H9 (cell line): ENCODE results near the gene FBLN1. TPM values are rescaled to one million over a fixed set of nuclear protein-coding genes. Genes with fewer than 3 reads are reported as not detected.

Experiments
- DNase-seq: peaks from one replicate; pipeline ENCODE4 v3.0.0-alpha.2; 2017
- H2AFZ ChIP-seq: one replicate; pipeline ENCODE4 v1.6.1; 2013; ENCODE audit warnings: mild to moderate bottlenecking, low read length, control low read depth, moderate library complexity
- H2AK5ac ChIP-seq: 2 replicates; pipeline ENCODE4 v1.6.1; 2013; ENCODE audit warnings: low read length, control low read depth, mixed read lengths; ENCODE audit not compliant: insufficient read length
- H2BK120ac ChIP-seq: one replicate; pipeline ENCODE4 v1.6.1; 2013; ENCODE audit warnings: low read depth, mild to moderate bottlenecking, low read length, control low read depth, inconsistent platforms; ENCODE audit not compliant: poor library complexity, severe bottlenecking
- H2BK12ac ChIP-seq: 2 replicates; pipeline ENCODE4 v1.6.1; 2013; ENCODE audit warnings: low read length, control low read depth, mixed read lengths, low read depth; ENCODE audit not compliant: insufficient read length
- H2BK15ac ChIP-seq: 2 replicates; pipeline ENCODE4 v1.6.1; 2013; ENCODE audit warnings: low read depth, low read length, control low read depth
- H2BK20ac ChIP-seq: one replicate; pipeline ENCODE4 v1.6.1; 2013; ENCODE audit warnings: low read depth, mild to moderate bottlenecking, low read length, control low read depth, inconsistent platforms; ENCODE audit not compliant: poor library complexity, severe bottlenecking
- H2BK5ac ChIP-seq: 2 replicates; pipeline ENCODE4 v1.6.1; 2013; ENCODE audit warnings: low read length, control low read depth, mixed read lengths; ENCODE audit not compliant: insufficient read length
- H3K14ac ChIP-seq: 2 replicates; pipeline ENCODE4 v1.6.1; 2013; ENCODE audit warnings: low read length, control low read depth; ENCODE audit not compliant: insufficient read depth
- H3K18ac ChIP-seq: 2 replicates; pipeline ENCODE4 v1.6.1; 2013; ENCODE audit warnings: low read depth, mild to moderate bottlenecking, mixed read lengths, low read length, control low read depth; ENCODE audit not compliant: insufficient read length
- H3K23ac ChIP-seq: 2 replicates; pipeline ENCODE4 v1.6.1; 2013; ENCODE audit warnings: low read length, control low read depth, mixed read lengths, low read depth; ENCODE audit not compliant: insufficient read length
- H3K23me2 ChIP-seq: 2 replicates; pipeline ENCODE4 v1.6.1; 2013; ENCODE audit warnings: low read depth, mild to moderate bottlenecking, mixed read lengths, low read length, control low read depth; ENCODE audit not compliant: insufficient read length, poor library complexity, severe bottlenecking
- H3K27ac ChIP-seq: 2 replicates; pipeline ENCODE4 v1.5.1; 2013; ENCODE audit warnings: low read length, control low read depth, mixed read lengths, low read depth; ENCODE audit not compliant: insufficient read length
- H3K27me3 ChIP-seq: 2 replicates; pipeline ENCODE4 v1.6.1; 2013; ENCODE audit warnings: low read length, control low read depth, inconsistent platforms; ENCODE audit not compliant: insufficient read depth
- H3K4ac ChIP-seq: 2 replicates; pipeline ENCODE4 v1.6.1; 2013; ENCODE audit warnings: low read depth, mild to moderate bottlenecking, control low read depth, inconsistent platforms, low read length, moderate library complexity
- H3K4me1 ChIP-seq: 2 replicates; pipeline ENCODE4 v1.6.1; 2013; ENCODE audit warnings: low read length, control low read depth, inconsistent platforms; ENCODE audit not compliant: insufficient read depth
- H3K4me2 ChIP-seq: 2 replicates; pipeline ENCODE4 v1.6.1; 2013; ENCODE audit warnings: low read length, control low read depth, mixed read lengths; ENCODE audit not compliant: insufficient read length, insufficient read depth
- H3K56ac ChIP-seq: 2 replicates; pipeline ENCODE4 v1.6.1; 2013; ENCODE audit warnings: low read depth, mild to moderate bottlenecking, mixed read lengths, low read length, control low read depth; ENCODE audit not compliant: insufficient read length
- H3K79me1 ChIP-seq: 2 replicates; pipeline ENCODE4 v1.6.1; 2013; ENCODE audit warnings: low read depth, mild to moderate bottlenecking, moderate library complexity, low read length, control low read depth, inconsistent platforms; ENCODE audit not compliant: insufficient read depth, poor library complexity, severe bottlenecking
- H3K79me2 ChIP-seq: 2 replicates; pipeline ENCODE4 v1.6.1; 2013; ENCODE audit warnings: low read length, control low read depth, inconsistent platforms; ENCODE audit not compliant: insufficient read depth
- H3K9ac ChIP-seq: 2 replicates; pipeline ENCODE4 v1.6.1; 2013; ENCODE audit warnings: low read length, control low read depth, mixed read lengths; ENCODE audit not compliant: insufficient read length; ENCODE audit errors: extremely low read depth
- H3K9me3 ChIP-seq: one replicate; pipeline ENCODE4 v1.6.1; 2013; ENCODE audit warnings: low read depth, low read length, inconsistent platforms; ENCODE audit not compliant: control insufficient read depth
- H3T11ph ChIP-seq: one replicate; pipeline ENCODE4 v1.6.1; 2013; ENCODE audit warnings: mild to moderate bottlenecking, low read length, control low read depth, inconsistent platforms
- H4K20me1 ChIP-seq: one replicate; pipeline ENCODE4 v1.6.1; 2013; ENCODE audit not compliant: control insufficient read depth, insufficient read length, insufficient read depth
- H4K5ac ChIP-seq: 2 replicates; pipeline ENCODE4 v1.6.1; 2013; ENCODE audit warnings: low read depth, mild to moderate bottlenecking, mixed read lengths, low read length, control low read depth; ENCODE audit not compliant: insufficient read length
- H4K8ac ChIP-seq: replicated peaks from 2 replicates; pipeline ENCODE4 v1.6.1; 2013; ENCODE audit warnings: low read length, control low read depth, mixed read lengths, low read depth; ENCODE audit not compliant: insufficient read length
- H4K91ac ChIP-seq: 2 replicates; pipeline ENCODE4 v1.6.1; 2013; ENCODE audit warnings: low read depth, mild to moderate bottlenecking, moderate library complexity, mixed read lengths, low read length, control low read depth; ENCODE audit not compliant: insufficient read length
- H3K27ac Mint-ChIP-seq, 3 experiments: 2 replicates in 2 of 3; 3 replicates in 1 of 3; pipeline ENCODE4 v1.8.0; 2020 to 2021; ENCODE audit warnings: mixed read lengths in 3 of 3, mild to moderate bottlenecking in 1 of 3, moderate library complexity in 1 of 3
- H3K27me3 Mint-ChIP-seq: 2 replicates; pipeline ENCODE4 v1.8.0; 2021; ENCODE audit warnings: low read depth, mild to moderate bottlenecking, moderate library complexity, mixed read lengths
- H3K36me3 Mint-ChIP-seq, 3 experiments: 2 replicates in 2 of 3; 3 replicates in 1 of 3; pipeline ENCODE4 v1.8.0; 2020 to 2021; ENCODE audit warnings: low read depth in 3 of 3, mixed read lengths in 3 of 3; ENCODE audit not compliant: insufficient read depth in 1 of 3
- H3K4me1 Mint-ChIP-seq, 2 experiments: 2 replicates each; pipeline ENCODE4 v1.8.0; 2020; ENCODE audit warnings: mixed read lengths in 2 of 2
- H3K4me3 Mint-ChIP-seq, 2 experiments: 2 replicates in 1 of 2; 3 replicates in 1 of 2; pipeline ENCODE4 v1.8.0; 2020 to 2021; ENCODE audit warnings: mild to moderate bottlenecking in 2 of 2, mixed read lengths in 2 of 2, moderate library complexity in 1 of 2
- H3K9me3 Mint-ChIP-seq, 2 experiments: 2 replicates in 1 of 2; 3 replicates in 1 of 2; pipeline ENCODE4 v1.8.0; 2020; ENCODE audit warnings: mild to moderate bottlenecking in 2 of 2, mixed read lengths in 2 of 2, moderate library complexity in 1 of 2
- WGBS: extraction: QIAGEN DNeasy Blood & Tissue Kit; methylation state at CpG from one replicate; pipeline ENCODE4 v1.1.7; 2013; ENCODE audit warnings: missing lambda C conversion rate, low lambda C conversion rate, mixed read lengths; ENCODE audit not compliant: insufficient read length; ENCODE audit errors: extremely low coverage; 5-methylcytosine and 5-hydroxymethylcytosine counted together
- total RNA-seq: library from RNA; stranded (reverse); gene quantifications from 2 replicates; pipeline ENCODE4 v1.2.1, GENCODE V29; 2021
- TF ChIP-seq, protein P1 (sequence below): fragments of 200-600 bp; sonication (generic); conservative IDR thresholded peaks from 3 replicates; pipeline ENCODE4 v1.8.0; 2021; ENCODE audit warnings: antibody characterized with exemption, mild to moderate bottlenecking

Gene FBLN1
- total RNA-seq, 1 experiment from 2014 or later, result 140 TPM

DNA sequence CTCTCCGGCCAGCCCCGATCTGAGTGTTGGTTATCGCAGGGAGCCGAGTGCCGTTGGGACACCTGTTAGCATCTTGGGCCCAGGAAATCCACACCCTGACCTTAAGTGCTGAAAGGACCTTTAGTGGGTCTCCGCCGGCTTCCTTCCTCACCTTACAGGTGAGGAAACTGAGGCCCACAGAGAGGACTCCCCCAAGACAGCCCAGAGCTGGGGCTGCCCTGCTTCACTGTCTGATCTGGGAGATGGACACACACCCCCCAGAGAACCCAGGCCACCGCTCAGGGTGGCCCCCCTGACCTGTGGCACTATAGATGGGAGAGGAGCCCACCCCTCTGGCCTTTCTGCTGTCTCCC lies 73.6 kb downstream of the FBLN1 start:
- Histone ChIP-seq H3K9me3 (no peaks in the 10 kb centered on the region), H3K14ac (no peak overlapping the region), H2BK20ac (no peak overlapping the region), H2BK120ac (no peak overlapping the region), H3K79me1 (no peaks in the 10 kb centered on the region), H3K23ac (no peak overlapping the region), H3K4ac (no peak overlapping the region), H3K18ac (no peak overlapping the region), H4K91ac (no peak overlapping the region), H3K56ac (no peak overlapping the region), H2BK12ac (no peak overlapping the region), H3T11ph (no peak overlapping the region), H4K5ac (no peak overlapping the region), H2BK15ac (no peak overlapping the region), H3K4me2 (no peak overlapping the region), H2AFZ (no peak overlapping the region), H2BK5ac (no peak overlapping the region), H3K27me3 (no peaks in the 10 kb centered on the region), H2AK5ac (no peak overlapping the region), H3K4me1 (no peaks in the 10 kb centered on the region), H3K23me2 (no peaks in the 10 kb centered on the region), H3K9ac (no peak overlapping the region), H3K27ac (no peak overlapping the region), H3K79me2 (no peaks in the 10 kb centered on the region), H4K8ac (no peak overlapping the region), H4K20me1 (no peaks in the 10 kb centered on the region)
- TF ChIP-seq, protein P1, sequence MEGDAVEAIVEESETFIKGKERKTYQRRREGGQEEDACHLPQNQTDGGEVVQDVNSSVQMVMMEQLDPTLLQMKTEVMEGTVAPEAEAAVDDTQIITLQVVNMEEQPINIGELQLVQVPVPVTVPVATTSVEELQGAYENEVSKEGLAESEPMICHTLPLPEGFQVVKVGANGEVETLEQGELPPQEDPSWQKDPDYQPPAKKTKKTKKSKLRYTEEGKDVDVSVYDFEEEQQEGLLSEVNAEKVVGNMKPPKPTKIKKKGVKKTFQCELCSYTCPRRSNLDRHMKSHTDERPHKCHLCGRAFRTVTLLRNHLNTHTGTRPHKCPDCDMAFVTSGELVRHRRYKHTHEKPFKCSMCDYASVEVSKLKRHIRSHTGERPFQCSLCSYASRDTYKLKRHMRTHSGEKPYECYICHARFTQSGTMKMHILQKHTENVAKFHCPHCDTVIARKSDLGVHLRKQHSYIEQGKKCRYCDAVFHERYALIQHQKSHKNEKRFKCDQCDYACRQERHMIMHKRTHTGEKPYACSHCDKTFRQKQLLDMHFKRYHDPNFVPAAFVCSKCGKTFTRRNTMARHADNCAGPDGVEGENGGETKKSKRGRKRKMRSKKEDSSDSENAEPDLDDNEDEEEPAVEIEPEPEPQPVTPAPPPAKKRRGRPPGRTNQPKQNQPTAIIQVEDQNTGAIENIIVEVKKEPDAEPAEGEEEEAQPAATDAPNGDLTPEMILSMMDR, result no peak
- Mint-ChIP-seq H3K9me3 (peaks cover 2 to 4% of the 10 kb centered on the region in 2 experiments; a peak in 2 of 5 replicates), H3K27me3 (no peaks in the 10 kb centered on the region), H3K4me1 (no peaks in the 10 kb centered on the region), H3K36me3 (peaks cover 0 to 5% (median 0%) of the 10 kb centered on the region in 3 experiments; a peak in 3 of 7 replicates), H3K27ac (no peak overlapping the region; a peak in 1 of 7 replicates), H3K4me3 (no peak overlapping the region)
- WGBS, result no CpG with 5 or more reads among the region's 8 CpGs
- DNase-seq, result no peak
